B cell (primary cell): Measurements from ENCODE around the gene CDKAL1. TPM values are rescaled to one million over a fixed set of nuclear protein-coding genes. Genes with fewer than 3 reads are reported as not detected.
A peak's percentile ranks its signal among the peaks of the same experiment; 100 is the strongest.

Source experiments
- ATAC-seq: fragments of 200-7000 bp; cut with Tn5 transposase; one replicate; pipeline ENCODE4 v1.10.0; 2021; ENCODE audit warnings: low read depth, mild to moderate bottlenecking, moderate number of reproducible peaks, moderate library complexity
- CTCF ChIA-PET: fragments of 350-600 bp; sonication (Branson Sonifier 250); formaldehyde crosslinking; loops from one replicate; lab custom pipeline; 2021; ENCODE audit warnings: antibody characterized with exemption, inconsistent platforms; lab: Charles Lee
- POLR2A ChIA-PET: fragments of 350-600 bp; sonication (Branson Sonifier 250); formaldehyde crosslinking; loops from one replicate; lab custom pipeline; 2021; ENCODE audit warnings: antibody characterized with exemption; lab: Charles Lee
- DNase-seq: peaks from one replicate; pipeline ENCODE4 v3.0.0; 2013
- H2AFZ ChIP-seq: 2 replicates; pipeline ENCODE4 v1.6.1; 2012; ENCODE audit warnings: mild to moderate bottlenecking, low read depth, low read length; ENCODE audit not compliant: insufficient read depth, poor library complexity, severe bottlenecking
- H3K27ac ChIP-seq, 2 donors: 1 replicate in 1 of 2; 2 replicates in 1 of 2; pipeline ENCODE4 v1.5.1; 2012 to 2013; ENCODE audit warnings: low read length in 2 of 2, mild to moderate bottlenecking in 2 of 2, moderate library complexity in 1 of 2
- H3K27me3 ChIP-seq, 4 experiments: fragments of 200-600 bp in 1 of 4; sonication (generic) in 1 of 4; replicated peaks in 1 of 4; 1 replicate in 2 of 4; 2 replicates in 2 of 4; pipeline versions ENCODE4 v1.6.1 to v1.7.0; 2013 to 2016; ENCODE audit warnings: low read length in 3 of 4, mild to moderate bottlenecking in 2 of 4, mixed read lengths in 1 of 4, moderate library complexity in 1 of 4; ENCODE audit not compliant: insufficient read depth in 4 of 4, control insufficient read depth in 3 of 4; ENCODE audit errors: control extremely low read depth in 1 of 4
- H3K36me3 ChIP-seq, 2 experiments: replicated peaks in 1 of 2; 1 replicate in 1 of 2; 2 replicates in 1 of 2; pipeline versions ENCODE4 v1.6.1 to v1.7.1; 2013; ENCODE audit warnings: low read length in 1 of 2; ENCODE audit not compliant: insufficient read depth in 2 of 2, control insufficient read depth in 1 of 2; ENCODE audit errors: control extremely low read depth in 1 of 2, extremely low read depth in 1 of 2
- H3K4me1 ChIP-seq, 2 donors: fragments of 200-600 bp in 1 of 2; sonication (generic) in 1 of 2; 1 replicate in 1 of 2; 2 replicates in 1 of 2; pipeline versions ENCODE4 v1.5.1 to v1.6.1; 2013 to 2017; ENCODE audit warnings: low read length in 2 of 2; ENCODE audit not compliant: control insufficient read depth in 2 of 2, insufficient read depth in 2 of 2
- H3K4me2 ChIP-seq: replicated peaks from 2 replicates; pipeline ENCODE3; 2012; ENCODE audit warnings: mild to moderate bottlenecking, low read depth, low read length; ENCODE audit not compliant: poor library complexity, severe bottlenecking
- H3K4me3 ChIP-seq, 5 experiments: fragments of 200-600 bp in 1 of 5; sonication (generic) in 1 of 5; 1 replicate in 3 of 5; 2 replicates in 2 of 5; pipeline versions ENCODE4 v1.5.1 to v1.7.0; 2011 to 2016; ENCODE audit warnings: low read length in 4 of 5, mild to moderate bottlenecking in 4 of 5, low read depth in 2 of 5, control low read depth in 1 of 5, moderate library complexity in 1 of 5; ENCODE audit not compliant: insufficient read depth in 1 of 5; ENCODE audit errors: control extremely low read depth in 1 of 5, extremely low read depth in 1 of 5
- H3K79me2 ChIP-seq: fragments of 200-600 bp; sonication (generic); one replicate; pipeline ENCODE4 v1.6.0; 2016; ENCODE audit warnings: low read length; ENCODE audit not compliant: control insufficient read depth, insufficient read depth
- H3K9ac ChIP-seq: fragments of 200-600 bp; sonication (generic); 2 replicates; pipeline ENCODE4 v1.6.1; 2017; ENCODE audit warnings: mild to moderate bottlenecking, low read length, moderate library complexity
- H3K9me3 ChIP-seq, 3 donors: one replicate each; pipeline versions ENCODE4 v1.6.1 to v1.7.1; 2013; ENCODE audit warnings: low read length in 2 of 3; ENCODE audit not compliant: control insufficient read depth in 2 of 3, insufficient read depth in 1 of 3; ENCODE audit errors: control extremely low read depth in 1 of 3
- H4K20me1 ChIP-seq: 2 replicates; pipeline ENCODE4 v1.6.0; 2012; ENCODE audit warnings: mild to moderate bottlenecking, low read length; ENCODE audit not compliant: insufficient read depth, control insufficient read depth, poor library complexity, severe bottlenecking
- H3K27ac Mint-ChIP-seq: one replicate; pipeline ENCODE4 v1.8.0; 2021; ENCODE audit warnings: mixed read lengths
- H3K27me3 Mint-ChIP-seq: one replicate; pipeline ENCODE4 v1.8.0; 2021; ENCODE audit warnings: mixed read lengths
- H3K4me1 Mint-ChIP-seq: one replicate; pipeline ENCODE4 v1.8.0; 2021; ENCODE audit warnings: mixed read lengths
- H3K4me3 Mint-ChIP-seq: one replicate; pipeline ENCODE4 v1.8.0; 2021; ENCODE audit warnings: mixed read lengths
- H3K9me3 Mint-ChIP-seq: one replicate; pipeline ENCODE4 v1.8.0; 2022; ENCODE audit warnings: mixed read lengths; ENCODE audit not compliant: insufficient read depth
- CTCF ChIP-seq: fragments of 200-600 bp; IDR thresholded peaks from one replicate; pipeline ENCODE4 v1.8.0; 2022; ENCODE audit warnings: antibody characterized with exemption, mild to moderate bottlenecking
- EZH2 ChIP-seq: IDR thresholded peaks from 2 replicates; pipeline ENCODE4 v1.6.1; 2012; ENCODE audit warnings: borderline replicate concordance, low read depth, mild to moderate bottlenecking, moderate library complexity, low read length; ENCODE audit not compliant: insufficient read depth, poor library complexity, severe bottlenecking
- WGBS: methylation state at CpG from one replicate; pipeline ENCODE4 v1.1.5; 2013; ENCODE audit warnings: missing lambda C conversion rate; ENCODE audit not compliant: insufficient coverage; 5-methylcytosine and 5-hydroxymethylcytosine counted together
- intact Hi-C: fragments of 100-400 bp; cut with micrococcal nuclease; formaldehyde crosslinking; loops from one replicate; pipeline ENCODE4 v1.10.0; 2022
- polyA plus RNA-seq: library from polyadenylated mRNA; depleted of rRNA; stranded (reverse); fragments of >200 nt; gene quantifications from 2 replicates; pipeline ENCODE4 v1.2.3, GENCODE V29; 2012
- total RNA-seq, 2 donors: library from RNA; stranded (reverse); fragments of 120-200 nt in 1 of 2; gene quantifications; 1 replicate in 1 of 2; 2 replicates in 1 of 2; pipeline versions ENCODE4 v1.2.3 to v1.2.4, GENCODE V29; 2013 to 2022

Gene CDKAL1
- total and polyA plus RNA-seq, 2 donors (not counting 1 experiment from before 2014, with no cell fraction given), result 6.1 to 33.3 TPM

GRCh38 chr6:21003780-21004541 lies 469.7 kb downstream of the CDKAL1 start:
- no peaks in the 10 kb centered on the region for H3K79me2 ChIP-seq
- no peaks in the 10 kb centered on the region for H4K20me1 ChIP-seq
- Mint-ChIP-seq H3K4me1 (peaks cover 30% of the 10 kb centered on the region), H3K9me3 (no peaks in the 10 kb centered on the region), H3K27me3 (no peaks in the 10 kb centered on the region), H3K27ac (peak overlapping the region; percentile 84), H3K4me3 (peak overlapping the region; percentile 62)
- H3K9me3 ChIP-seq, result no peaks in the 10 kb centered on the region
- intact Hi-C loops, result no loop called here
- H3K4me2 ChIP-seq, result peak overlapping the region; percentile 64
- POLR2A ChIA-PET, result no interaction called here
- ATAC-seq, result peak; percentile 36
- H2AFZ ChIP-seq, result peak overlapping the region; percentile 64
- H3K27ac ChIP-seq, result peak overlapping the region; percentile 44 to 86
- H3K4me3 ChIP-seq, result peak overlapping the region in 2 of 5 experiments; percentile 1 to 40
- CTCF ChIA-PET, result no interaction called here
- peaks cover 1 to 7% of the 10 kb centered on the region in 2 experiments for H3K36me3 ChIP-seq
- TF ChIP-seq EZH2 (no peak), CTCF (no peak)
- peak overlapping the region; percentile 40 for H3K9ac ChIP-seq
- no CpG with 5 or more reads among the region's 3 CpGs for WGBS
- no peaks in the 10 kb centered on the region for H3K27me3 ChIP-seq
- peaks cover 21 to 28% of the 10 kb centered on the region in 2 donors for H3K4me1 ChIP-seq
- peak; percentile 41 for DNase-seq
